GM19455 (cell line): ENCODE results near the gene VAC14.
"Not testable (repeated sequence)": the region's sequence is repeated elsewhere in the genome, so short reads cannot be mapped to it uniquely, and the experiment has no call there.

Source experiments
- ATAC-seq: cut with Tn5 transposase; IDR thresholded peaks from one replicate; pipeline ENCODE4 v1.9.1; 2021; ENCODE audit not compliant: unreplicated experiment

The VAC14 gene

DNA sequence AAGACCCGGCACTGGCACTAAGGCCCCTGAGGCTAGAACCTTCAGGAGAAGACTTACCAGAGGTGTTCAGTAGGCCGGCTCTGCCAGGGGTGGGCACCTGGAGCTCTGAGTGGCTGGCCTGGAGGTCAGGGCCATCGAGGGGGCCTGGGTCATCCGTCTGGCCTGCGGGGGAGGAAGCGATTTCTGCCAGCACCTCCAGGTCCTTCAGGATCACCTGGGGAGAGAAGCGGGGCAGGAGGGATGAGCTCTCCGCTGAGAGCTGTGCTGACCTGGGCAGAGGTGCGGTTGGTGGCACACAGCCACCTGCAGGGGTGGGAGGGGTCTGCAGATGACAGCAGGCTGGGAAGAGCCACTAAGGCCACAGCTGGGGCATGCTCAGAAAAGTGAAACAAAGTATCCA is 56.6 kb downstream of the VAC14 start:
- ATAC-seq, result no peak

DNA sequence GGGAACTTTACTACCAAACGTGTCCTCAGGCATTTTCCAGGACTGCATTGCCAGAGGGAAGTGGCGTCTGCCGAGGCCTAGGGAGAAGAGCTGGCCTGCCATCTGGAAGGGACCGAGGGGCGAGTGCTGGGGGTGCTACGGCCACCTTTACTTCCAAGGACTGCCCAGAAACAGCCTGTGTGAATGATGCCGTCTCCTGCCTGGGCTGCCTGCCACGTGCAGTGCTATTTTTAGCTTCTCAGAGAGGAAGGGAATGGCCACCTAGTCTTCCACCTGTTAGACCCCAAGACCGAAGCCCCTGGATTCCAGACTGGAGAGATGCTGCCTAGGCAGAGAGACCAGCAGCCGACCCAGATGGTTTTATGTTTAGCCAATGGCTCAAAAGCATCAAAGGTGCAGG is 57.2 kb downstream of the VAC14 start:
- no peak for ATAC-seq

DNA sequence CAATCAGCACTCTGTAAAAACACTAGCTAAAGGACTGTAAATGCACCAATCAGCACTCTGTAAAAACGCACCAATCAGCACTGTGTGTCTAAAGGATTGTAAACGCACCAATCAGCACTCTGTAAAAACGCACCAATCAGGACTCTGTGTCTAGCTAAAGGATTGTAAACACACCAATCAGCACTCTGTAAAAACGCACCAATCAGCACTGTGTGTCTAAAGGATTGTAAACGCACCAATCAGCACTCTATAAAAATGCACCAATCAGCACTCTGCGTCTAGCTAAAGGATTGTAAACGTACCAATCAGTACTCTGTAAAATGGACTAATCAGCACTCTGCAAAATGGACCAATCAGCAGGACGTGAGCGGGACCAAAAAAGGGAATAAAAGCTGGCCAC is 58.0 kb downstream of the VAC14 start:
- ATAC-seq, result not testable (repeated sequence)

- ATAC-seq, result no peak
Measured at GRCh38 chr16:70741783-70742125, 59.2 kb downstream of the VAC14 start.

DNA sequence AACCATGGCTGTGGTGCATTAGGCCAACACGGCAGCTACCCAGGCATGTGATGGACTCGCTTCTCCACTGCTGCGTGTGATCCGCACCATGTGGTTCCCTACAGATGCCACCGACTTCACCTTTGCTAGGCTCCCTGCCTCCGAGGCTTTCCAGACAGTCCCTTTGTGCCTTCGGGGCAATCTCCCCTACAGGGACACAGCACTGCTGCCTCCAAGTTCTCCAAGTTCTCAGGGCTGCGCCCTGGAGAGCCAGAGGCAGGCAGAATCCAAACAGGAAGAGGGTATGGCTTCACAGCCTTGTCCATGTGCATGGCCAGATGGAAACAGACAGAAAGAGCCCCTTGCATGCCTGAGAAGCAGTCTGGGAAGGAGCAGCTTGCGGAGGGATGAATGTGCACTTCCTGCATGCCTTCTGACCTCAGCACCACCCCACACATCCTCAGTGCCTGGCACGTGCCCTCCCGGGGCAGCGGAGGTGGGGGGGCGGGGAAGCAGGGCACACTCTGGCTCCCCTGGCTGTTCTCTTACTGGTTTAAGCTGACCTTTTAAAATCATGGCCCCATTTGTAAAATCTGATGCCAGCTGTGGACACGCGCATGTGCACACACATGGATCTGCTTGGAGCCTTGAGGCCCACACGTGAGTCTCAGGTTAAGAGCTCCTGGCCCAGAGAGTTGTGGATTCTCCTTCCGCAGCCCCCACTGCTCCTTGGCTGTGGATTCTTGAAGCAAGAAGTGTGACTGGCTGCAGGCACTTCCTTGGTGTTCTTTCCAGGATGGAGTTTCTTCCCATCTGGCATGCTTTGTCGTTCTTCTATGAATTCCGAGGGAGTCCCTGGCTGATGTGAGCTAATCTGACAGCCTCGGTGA is 59.8 kb downstream of the VAC14 start:
- no peak for ATAC-seq

DNA sequence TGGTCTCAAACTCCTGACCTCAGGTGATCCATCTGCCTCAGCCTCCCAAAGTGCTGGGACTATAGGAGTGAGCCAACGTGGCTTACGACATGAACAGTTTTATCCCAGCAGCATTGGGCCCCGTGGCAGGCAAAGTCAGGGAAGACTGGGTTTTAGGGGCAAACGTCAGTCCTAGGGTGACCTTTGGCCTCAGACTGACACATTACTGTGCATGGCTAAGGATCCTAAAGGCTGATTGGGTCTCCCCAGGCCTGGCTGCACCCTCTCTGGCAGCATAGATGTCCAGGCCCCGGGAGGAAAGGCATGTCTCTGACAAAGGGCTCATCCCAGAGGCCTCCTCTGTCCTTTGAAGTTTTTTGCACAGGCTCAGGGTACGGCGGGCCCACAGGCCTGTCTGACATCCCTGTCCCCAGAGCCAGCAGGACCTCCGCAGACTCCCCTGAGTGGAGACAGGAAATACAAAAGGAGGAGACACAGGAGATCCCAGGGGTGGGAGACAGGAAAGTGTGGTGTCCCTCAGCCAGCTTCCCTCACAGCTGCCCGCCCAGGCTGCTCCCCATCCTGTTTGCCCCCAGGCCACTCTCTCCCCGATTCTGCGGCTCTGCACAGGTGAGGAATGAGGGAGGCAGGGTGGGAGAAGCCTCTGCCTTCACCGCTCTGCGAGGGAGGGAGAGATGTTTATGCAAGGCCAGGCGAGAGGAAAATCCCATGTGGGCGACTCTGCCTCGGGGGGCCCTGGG is 60.6 kb downstream of the VAC14 start:
- ATAC-seq, result no peak

DNA sequence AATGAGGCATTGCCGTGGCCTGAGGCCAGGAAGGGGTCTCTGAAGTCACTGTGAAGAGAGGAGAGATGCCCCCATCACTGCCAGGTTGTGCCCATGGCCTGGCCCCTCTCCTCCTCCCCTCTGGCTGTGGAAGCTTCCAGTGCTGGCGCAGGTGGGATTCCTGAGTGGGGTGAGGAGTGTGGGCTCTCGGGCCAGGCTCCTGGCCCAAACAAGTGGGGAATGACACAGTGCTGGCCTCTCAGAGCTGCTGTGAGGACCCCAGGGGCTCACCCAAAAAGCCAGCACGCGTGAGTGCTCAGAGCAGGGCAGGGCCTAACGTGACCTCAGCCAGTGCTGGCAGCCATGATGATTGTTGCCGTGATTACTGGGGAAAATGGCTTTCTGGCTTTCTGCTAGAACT is 61.6 kb downstream of the VAC14 start:
- ATAC-seq, result no peak

DNA sequence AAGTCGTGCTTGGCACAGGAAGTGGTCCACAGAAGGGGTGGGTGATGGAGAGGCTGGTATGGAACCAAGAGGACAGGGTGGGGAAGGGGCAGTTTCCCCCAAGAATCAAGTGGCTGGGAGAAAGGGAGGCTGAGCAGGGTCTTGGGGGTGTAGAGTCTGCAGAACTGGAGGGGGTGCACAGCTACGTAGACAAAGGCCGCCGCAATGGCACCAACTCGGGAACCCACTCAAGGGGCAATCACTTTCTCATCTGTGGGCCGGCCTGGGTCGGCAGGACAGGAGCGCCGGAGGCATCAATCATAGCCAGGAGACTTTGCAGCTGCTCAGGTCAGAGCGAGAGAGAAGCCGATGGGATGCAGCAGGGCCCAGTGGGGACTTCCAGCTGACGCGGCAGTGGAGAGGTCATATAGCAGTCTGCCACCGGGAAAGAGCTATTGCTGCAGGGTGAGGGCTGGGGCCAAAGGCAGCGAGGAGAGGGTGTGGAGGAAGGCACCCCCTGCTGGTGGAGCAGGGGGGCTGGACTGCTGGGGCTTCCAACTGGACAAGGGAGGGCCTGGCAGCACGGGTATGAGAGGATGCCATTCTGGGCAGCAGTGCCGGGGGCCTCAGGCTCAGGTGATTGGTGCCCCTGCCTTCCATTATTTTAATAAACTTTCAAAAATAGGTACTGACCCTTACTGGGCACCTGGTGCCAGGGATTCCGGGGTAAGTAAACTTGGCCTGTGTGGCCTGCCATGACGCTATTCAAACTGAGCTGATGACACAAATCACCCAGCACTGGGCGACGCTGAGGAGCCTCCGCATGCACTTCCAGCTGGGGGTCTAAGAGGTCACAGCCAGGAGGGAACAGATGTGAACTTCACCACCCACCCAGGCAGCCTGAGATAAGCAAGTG is 62.6 kb downstream of the VAC14 start:
- no peak for ATAC-seq

- ATAC-seq, result peak; percentile 85
Measured at GRCh38 chr16:70737377-70738082, 63.4 kb downstream of the VAC14 start.

DNA sequence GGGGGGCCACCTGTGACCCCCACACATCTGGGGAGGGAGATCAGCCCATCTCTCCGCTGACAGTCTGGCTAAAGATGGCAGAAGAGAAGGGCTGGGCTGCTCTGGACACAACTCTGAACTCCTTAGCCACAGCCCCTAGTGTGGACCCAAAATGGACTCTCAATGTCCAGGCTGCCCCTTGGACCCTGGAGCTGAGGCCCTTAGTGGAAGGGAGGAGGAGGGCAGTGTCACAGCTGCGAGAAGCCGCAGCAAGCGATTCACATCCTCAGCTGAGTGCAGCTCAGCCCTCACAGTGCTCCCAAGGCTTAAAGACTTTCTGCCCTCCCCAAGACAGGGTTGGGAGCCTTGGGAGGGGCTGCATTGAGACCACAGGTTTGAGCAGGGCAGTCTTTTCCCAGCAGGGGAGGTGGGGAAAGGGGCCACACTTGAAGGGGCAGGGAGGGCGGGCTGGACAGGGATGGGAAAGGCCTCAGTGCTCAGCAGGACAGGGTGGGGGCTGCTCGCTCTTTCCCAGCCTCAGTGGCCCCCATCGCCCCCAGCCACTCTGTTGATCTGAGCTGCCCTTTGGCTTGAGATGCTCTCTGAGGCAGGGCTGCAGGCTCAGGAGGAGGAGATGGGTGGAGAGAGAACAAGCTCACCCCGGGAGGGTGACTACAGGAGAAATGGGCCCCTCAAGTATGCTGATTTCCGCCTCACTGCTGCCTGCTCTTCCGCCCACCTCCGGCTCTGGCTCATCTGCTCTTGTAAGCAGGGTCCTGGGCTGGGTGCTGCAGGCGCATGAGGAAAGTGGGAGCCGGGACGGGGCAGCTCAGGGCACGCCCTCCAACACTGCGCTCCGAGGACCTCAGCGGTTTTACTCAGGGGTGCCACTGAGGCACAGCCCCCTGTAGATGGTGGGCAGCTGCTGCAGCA is 64.2 kb downstream of the VAC14 start:
- ATAC-seq, result no peak

- ATAC-seq, result no peak
Measured at GRCh38 chr16:70735141-70735979, 65.6 kb downstream of the VAC14 start.

- ATAC-seq, result no peak
Measured at GRCh38 chr16:70734522-70735095, 66.3 kb downstream of the VAC14 start.

DNA sequence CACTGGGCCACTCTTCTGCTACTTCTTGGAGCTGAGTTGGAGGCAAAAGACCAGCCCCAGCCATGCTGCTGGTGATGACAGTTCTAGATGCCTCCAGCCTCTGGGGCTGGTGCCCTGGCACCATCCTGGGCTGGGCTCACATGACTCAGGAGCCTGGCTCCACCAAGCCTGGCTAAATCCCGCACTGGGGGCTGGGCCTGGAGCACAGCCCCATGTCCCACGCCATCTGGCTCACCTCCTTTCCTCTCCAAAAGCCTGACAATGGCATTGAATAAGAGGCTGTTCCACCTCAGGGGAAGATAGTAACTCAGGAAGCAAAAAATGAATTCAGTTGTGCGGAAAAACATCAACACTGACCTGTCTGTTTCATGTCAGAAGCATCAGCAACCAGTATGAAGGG is 70.0 kb downstream of the VAC14 start:
- ATAC-seq, result no peak

DNA sequence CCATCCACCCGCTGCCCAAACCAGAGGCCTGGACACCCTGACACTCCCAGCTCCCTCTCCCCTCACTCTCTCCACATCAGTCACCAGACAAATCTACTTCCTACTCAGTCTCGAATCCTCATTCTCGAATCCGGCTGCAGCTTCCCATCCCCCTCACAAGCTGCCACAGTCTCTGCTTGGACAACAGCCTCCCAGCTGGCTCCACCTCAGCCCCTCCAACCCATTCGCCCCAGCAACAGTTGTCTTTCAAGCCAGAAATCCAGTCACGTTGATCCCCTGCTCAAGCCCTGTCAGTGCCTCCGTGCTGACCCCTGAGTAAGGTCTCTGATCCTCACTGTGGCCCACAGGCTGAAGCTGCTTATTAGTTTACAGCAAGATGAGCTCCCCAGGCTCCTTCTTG is 70.9 kb downstream of the VAC14 start:
- ATAC-seq, result no peak

- ATAC-seq, result no peak
Measured at GRCh38 chr16:70729292-70729691, 71.7 kb downstream of the VAC14 start.

DNA sequence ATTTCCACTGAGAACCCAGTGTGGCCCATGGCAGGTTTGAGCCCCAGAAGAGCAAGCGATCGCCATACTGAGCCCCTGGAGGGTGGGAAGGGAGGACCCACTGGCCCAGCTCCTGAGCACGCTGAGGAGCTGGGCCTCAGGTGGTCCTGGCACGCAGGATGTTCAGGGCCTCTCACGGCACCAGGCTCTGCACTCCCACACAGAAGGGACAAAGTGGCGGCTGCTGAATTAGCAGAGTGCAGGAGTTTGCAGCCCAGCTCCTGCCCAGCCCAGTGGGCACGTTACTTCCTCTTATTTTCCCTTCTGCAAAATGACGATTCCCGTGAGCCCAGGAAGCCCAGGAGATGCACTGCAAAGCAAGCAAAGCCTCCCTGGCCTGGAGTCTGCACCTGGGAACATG is 72.8 kb downstream of the VAC14 start:
- no peak for ATAC-seq

DNA sequence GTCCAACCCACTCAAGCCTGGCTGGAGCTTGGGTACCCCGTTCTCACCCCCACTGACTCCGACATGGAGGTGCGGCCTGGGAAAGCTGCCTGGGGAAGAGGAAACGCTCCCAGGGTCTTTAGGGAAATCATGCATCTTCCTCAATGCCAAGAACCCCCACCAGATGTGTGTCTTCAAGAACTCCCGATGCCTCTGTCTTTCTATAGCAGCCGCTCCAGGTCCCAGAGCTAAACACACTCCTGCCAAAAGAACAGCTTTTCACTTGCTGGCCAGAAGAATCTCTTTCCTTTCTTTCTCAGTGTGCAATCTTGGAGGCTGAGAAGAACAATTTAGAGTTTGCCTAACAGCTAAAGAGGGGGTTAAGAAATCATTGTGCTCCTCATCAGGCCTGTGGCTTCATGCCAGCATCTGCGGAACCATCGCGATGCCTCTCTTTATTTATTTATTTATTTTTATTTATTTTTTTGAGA is 74.0 kb downstream of the VAC14 start:
- no peak for ATAC-seq
